Osteoblast (primary cell): ENCODE data around the gene NUP85. TPM values are rescaled to one million over a fixed set of nuclear protein-coding genes. Genes with fewer than 3 reads are reported as not detected.

Source experiments
- DNase-seq: peaks from one replicate; pipeline ENCODE4 v3.0.0; 2011; ENCODE audit warnings: low spot score, mixed read lengths; ENCODE audit not compliant: insufficient read length; ENCODE audit errors: missing footprints
- H2AFZ ChIP-seq: 2 replicates; pipeline ENCODE4 v1.6.0; 2011; ENCODE audit warnings: mild to moderate bottlenecking, low read length
- H3K27ac ChIP-seq: 2 replicates; pipeline ENCODE4 v1.5.1; 2011; ENCODE audit warnings: mild to moderate bottlenecking, low read depth, low read length, moderate library complexity
- H3K27me3 ChIP-seq: 2 replicates; pipeline ENCODE4 v1.6.0; 2012; ENCODE audit warnings: mild to moderate bottlenecking, control low read depth, inconsistent platforms, low read length, moderate library complexity; ENCODE audit not compliant: insufficient read depth
- H3K36me3 ChIP-seq: 2 replicates; pipeline ENCODE4 v1.5.1; 2011; ENCODE audit warnings: mild to moderate bottlenecking, low read length, control low read depth, moderate library complexity; ENCODE audit not compliant: insufficient read depth
- H3K4me1 ChIP-seq: 2 replicates; pipeline ENCODE4 v1.5.1; 2011; ENCODE audit warnings: mild to moderate bottlenecking, low read length, control low read depth, moderate library complexity; ENCODE audit not compliant: insufficient read depth
- H3K4me2 ChIP-seq: 2 replicates; pipeline ENCODE4 v1.6.0; 2011; ENCODE audit warnings: mild to moderate bottlenecking, low read length; ENCODE audit not compliant: insufficient read depth
- H3K4me3 ChIP-seq: fragments of 200-600 bp; sonication (generic); 3 replicates; pipeline ENCODE4 v1.5.1; 2012; ENCODE audit warnings: mild to moderate bottlenecking, low read length, inconsistent platforms; ENCODE audit not compliant: insufficient read depth
- H3K79me2 ChIP-seq: 2 replicates; pipeline ENCODE4 v1.6.0; 2012; ENCODE audit warnings: mild to moderate bottlenecking, low read length, control low read depth, inconsistent platforms; ENCODE audit not compliant: insufficient read depth
- H3K9me3 ChIP-seq: 2 replicates; pipeline ENCODE4 v1.5.1; 2011; ENCODE audit warnings: low read depth, low read length, control low read depth
- H4K20me1 ChIP-seq: 2 replicates; pipeline ENCODE4 v1.6.0; 2012; ENCODE audit warnings: mild to moderate bottlenecking, low read length, control low read depth; ENCODE audit not compliant: insufficient read depth
- total RNA-seq: library from RNA; depleted of rRNA; stranded (reverse); fragments of >200 nt; gene quantifications from 2 replicates; pipeline ENCODE4 v1.2.3, GENCODE V29; 2012
- TF ChIP-seq, protein P1 (sequence below): IDR thresholded peaks from 2 replicates; pipeline ENCODE4 v1.5.1; 2011; ENCODE audit warnings: mild to moderate bottlenecking, low read depth, low read length, moderate library complexity; ENCODE audit errors: extremely low read depth

NUP85 gene
- total RNA-seq, 1 donor, result 26.4 TPM

DNA sequence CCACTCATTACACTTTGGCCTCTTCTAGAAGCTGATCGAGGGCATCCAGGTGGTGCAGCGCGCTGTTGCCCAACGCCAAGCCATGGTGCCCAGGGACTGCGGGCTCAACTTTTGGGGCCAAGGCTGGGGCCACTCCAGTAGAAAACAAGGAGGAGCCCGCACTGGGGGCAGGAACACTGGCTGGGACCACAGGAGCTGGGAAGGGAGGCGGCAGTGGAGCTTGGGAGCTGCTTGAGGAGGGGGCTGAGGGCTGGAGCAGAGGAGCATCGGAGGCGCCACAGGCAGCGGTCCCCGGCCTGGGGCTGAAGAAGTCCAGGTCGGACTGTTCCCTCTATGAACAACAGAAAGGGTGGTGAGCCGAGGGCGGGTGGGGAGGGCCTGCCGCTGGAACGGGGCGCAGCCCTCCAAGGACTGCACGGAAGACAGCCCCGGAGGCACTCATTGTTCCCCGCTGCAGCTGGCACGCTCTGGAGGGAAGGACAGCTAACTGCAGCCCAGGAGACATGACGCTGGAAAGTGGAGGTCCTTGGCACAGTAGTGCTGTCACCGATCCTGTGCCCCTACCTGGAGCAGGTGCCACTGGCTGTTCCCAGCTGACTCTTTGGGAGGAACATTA lies 34.4 kb downstream of the NUP85 start:
- peaks cover 88% of the 10 kb centered on the region for H3K36me3 ChIP-seq
- no peaks in the 10 kb centered on the region for H3K79me2 ChIP-seq
- no peak overlapping the region for H2AFZ ChIP-seq
- no peaks in the 10 kb centered on the region for H3K9me3 ChIP-seq
- H4K20me1 ChIP-seq, result peaks cover 67% of the 10 kb centered on the region
- no peaks in the 10 kb centered on the region for H3K27me3 ChIP-seq
- peak; percentile 88 for DNase-seq
- H3K4me1 ChIP-seq, result peaks cover 23% of the 10 kb centered on the region
- no peak overlapping the region for H3K4me3 ChIP-seq
- H3K27ac ChIP-seq, result no peak overlapping the region
- H3K4me2 ChIP-seq, result no peak overlapping the region
- TF ChIP-seq, protein P1, sequence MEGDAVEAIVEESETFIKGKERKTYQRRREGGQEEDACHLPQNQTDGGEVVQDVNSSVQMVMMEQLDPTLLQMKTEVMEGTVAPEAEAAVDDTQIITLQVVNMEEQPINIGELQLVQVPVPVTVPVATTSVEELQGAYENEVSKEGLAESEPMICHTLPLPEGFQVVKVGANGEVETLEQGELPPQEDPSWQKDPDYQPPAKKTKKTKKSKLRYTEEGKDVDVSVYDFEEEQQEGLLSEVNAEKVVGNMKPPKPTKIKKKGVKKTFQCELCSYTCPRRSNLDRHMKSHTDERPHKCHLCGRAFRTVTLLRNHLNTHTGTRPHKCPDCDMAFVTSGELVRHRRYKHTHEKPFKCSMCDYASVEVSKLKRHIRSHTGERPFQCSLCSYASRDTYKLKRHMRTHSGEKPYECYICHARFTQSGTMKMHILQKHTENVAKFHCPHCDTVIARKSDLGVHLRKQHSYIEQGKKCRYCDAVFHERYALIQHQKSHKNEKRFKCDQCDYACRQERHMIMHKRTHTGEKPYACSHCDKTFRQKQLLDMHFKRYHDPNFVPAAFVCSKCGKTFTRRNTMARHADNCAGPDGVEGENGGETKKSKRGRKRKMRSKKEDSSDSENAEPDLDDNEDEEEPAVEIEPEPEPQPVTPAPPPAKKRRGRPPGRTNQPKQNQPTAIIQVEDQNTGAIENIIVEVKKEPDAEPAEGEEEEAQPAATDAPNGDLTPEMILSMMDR, result no peak

DNA sequence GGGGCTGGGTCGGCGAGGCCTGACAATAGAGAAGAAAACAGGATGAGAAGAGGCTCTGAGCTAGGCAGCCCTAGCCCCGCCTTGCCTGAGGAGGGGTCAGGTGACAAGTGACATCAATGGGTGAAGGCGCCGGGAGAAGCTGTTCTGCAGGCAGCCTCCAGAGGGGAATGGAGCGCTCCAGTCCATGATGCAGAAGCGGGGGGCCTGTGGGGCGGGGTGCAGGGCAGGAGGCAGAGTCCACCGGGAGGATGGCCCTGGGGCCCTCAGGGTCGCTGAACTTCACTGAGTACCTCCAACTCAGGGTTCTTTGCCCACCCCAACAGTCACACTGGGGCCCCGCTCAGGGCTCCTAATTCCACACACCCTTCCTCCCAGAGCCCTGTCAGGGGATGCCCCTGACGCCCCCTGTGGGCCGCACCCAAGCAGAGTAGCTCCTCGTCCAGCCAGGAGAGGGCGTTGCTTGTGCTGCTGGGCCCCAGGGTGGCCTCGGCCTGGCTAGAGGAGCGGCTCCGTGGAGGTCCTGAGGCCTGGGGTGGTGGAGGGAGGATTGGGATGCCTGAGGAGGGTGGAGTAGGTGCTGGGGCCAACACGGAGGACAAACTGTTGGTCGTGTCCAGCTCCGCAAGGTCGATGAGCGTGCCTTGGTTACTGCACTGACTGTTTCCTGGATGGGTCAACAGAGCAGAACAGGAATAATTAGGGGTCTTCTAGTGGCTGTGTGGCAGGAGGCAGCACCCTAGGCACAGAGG lies 35.1 kb downstream of the NUP85 start:
- H3K36me3 ChIP-seq, result peaks cover 88% of the 10 kb centered on the region
- peak overlapping the region; percentile 34 for H3K4me2 ChIP-seq
- H3K4me1 ChIP-seq, result peaks cover 23% of the 10 kb centered on the region
- H3K4me3 ChIP-seq, result no peak overlapping the region
- H2AFZ ChIP-seq, result no peak overlapping the region
- H3K27ac ChIP-seq, result peak overlapping the region; percentile 81
- peak; percentile 91 for DNase-seq
- H3K9me3 ChIP-seq, result no peaks in the 10 kb centered on the region
- no peaks in the 10 kb centered on the region for H3K79me2 ChIP-seq
- H4K20me1 ChIP-seq, result peaks cover 73% of the 10 kb centered on the region
- TF ChIP-seq, protein P1, result peak; percentile 71
- no peaks in the 10 kb centered on the region for H3K27me3 ChIP-seq

DNA sequence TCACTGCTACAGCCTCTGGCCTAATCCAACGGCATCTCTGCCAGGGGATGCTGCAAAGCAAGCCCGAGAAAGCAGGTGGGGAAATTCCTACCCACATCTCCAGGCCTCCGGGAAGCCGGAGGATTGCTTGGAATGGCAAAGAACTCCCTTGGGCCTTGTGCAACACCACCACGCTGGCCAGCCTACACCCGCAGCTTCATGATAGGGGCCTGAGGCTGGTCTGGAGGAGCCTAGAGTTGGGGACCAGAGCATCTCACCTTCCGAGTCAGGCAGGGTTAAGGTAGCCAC lies 35.6 kb downstream of the NUP85 start:
- no peak overlapping the region for H2AFZ ChIP-seq
- H3K27ac ChIP-seq, result peak overlapping the region; percentile 81
- H3K27me3 ChIP-seq, result no peaks in the 10 kb centered on the region
- peaks cover 77% of the 10 kb centered on the region for H4K20me1 ChIP-seq
- H3K4me1 ChIP-seq, result peaks cover 23% of the 10 kb centered on the region
- no peaks in the 10 kb centered on the region for H3K9me3 ChIP-seq
- peaks cover 2% of the 10 kb centered on the region for H3K79me2 ChIP-seq
- TF ChIP-seq, protein P1, result no peak
- no peak overlapping the region for H3K4me3 ChIP-seq
- peaks cover 88% of the 10 kb centered on the region for H3K36me3 ChIP-seq
- H3K4me2 ChIP-seq, result peak overlapping the region; percentile 34
- DNase-seq, result peak; percentile 96

DNA sequence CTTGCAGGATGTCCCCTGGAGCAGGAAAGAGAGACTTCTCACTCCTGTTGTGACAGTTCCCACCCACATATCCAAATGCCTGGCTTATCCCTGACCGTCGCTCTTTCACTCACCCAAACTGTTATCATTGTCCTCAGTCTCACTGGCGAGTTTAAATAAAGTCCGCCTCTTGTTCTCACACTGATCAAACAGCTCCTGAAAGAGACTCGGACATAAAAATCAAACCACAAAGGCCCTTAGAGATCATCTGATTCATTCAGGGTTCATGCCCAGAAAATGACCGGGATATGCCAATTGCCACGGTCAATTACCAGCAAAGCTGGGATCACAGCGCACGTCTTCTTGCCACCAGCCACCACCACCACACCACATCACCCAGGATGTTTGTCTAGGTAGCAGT lies 36.0 kb downstream of the NUP85 start:
- H3K79me2 ChIP-seq, result peaks cover 6% of the 10 kb centered on the region
- H3K4me1 ChIP-seq, result peaks cover 23% of the 10 kb centered on the region
- H3K27ac ChIP-seq, result peak overlapping the region; percentile 81
- H3K4me3 ChIP-seq, result no peak overlapping the region
- H3K27me3 ChIP-seq, result no peaks in the 10 kb centered on the region
- H3K36me3 ChIP-seq, result peaks cover 88% of the 10 kb centered on the region
- no peaks in the 10 kb centered on the region for H3K9me3 ChIP-seq
- peaks cover 82% of the 10 kb centered on the region for H4K20me1 ChIP-seq
- no peak overlapping the region for H2AFZ ChIP-seq
- DNase-seq, result peak; percentile 93
- TF ChIP-seq, protein P1, result no peak
- peak overlapping the region; percentile 34 for H3K4me2 ChIP-seq
